Endothelial cell of umbilical vein (primary cell): ENCODE results near the gene ASB8. TPM values are rescaled to one million over a fixed set of nuclear protein-coding genes. Genes with fewer than 3 reads are reported as not detected.

Experiments used
- BruUV-seq: library from RNA; stranded (reverse); fragments of 400-500 nt; replicated peaks from 2 replicates; lab custom pipeline; 2021; lab: Mats Ljungman, UMichigan
- CTCF ChIA-PET: fragments of 300-600, 350-600 bp; sonication (Branson Sonifier 250); formaldehyde crosslinking; loops from one replicate; lab custom pipeline; 2021; ENCODE audit warnings: antibody characterized with exemption, inconsistent platforms; lab: Charles Lee
- POLR2A ChIA-PET: fragments of 300-600, 350-600 bp; sonication (Branson Sonifier 250); formaldehyde crosslinking; loops from one replicate; lab custom pipeline; 2021; ENCODE audit warnings: antibody characterized with exemption, inconsistent platforms; lab: Charles Lee
- DNase-seq: peaks from one replicate; pipeline ENCODE4 v3.0.0-alpha.2; 2011; ENCODE audit warnings: low read depth, low spot score
- FAIRE-seq: peaks from 2 replicates; lab custom pipeline; 2011; peaks lifted over from hg19 to GRCh38; lab: Jason Lieb, UNC
- H2AFZ ChIP-seq: 2 replicates; pipeline ENCODE4 v1.6.0; 2012; ENCODE audit warnings: low read depth, low read length, control low read depth, inconsistent platforms
- H3K27ac ChIP-seq: 2 replicates; pipeline ENCODE4 v1.5.1; 2011; ENCODE audit warnings: low read depth, mild to moderate bottlenecking, control low read depth, low read length, moderate library complexity; ENCODE audit not compliant: insufficient read depth
- H3K27me3 ChIP-seq, 2 experiments: 2 replicates each; pipeline versions ENCODE4 v1.6.0 to v1.6.1; 2011; ENCODE audit warnings: low read length in 2 of 2, mixed read lengths in 1 of 2; ENCODE audit not compliant: control insufficient read depth in 2 of 2, insufficient read depth in 2 of 2
- H3K36me3 ChIP-seq, 2 experiments: 2 replicates in 1 of 2; 3 replicates in 1 of 2; pipeline ENCODE4 v1.5.1; 2011; ENCODE audit warnings: low read length in 2 of 2, mild to moderate bottlenecking in 1 of 2, moderate library complexity in 1 of 2; ENCODE audit not compliant: control insufficient read depth in 2 of 2, insufficient read depth in 2 of 2; ENCODE audit errors: extremely low read depth in 1 of 2
- H3K4me1 ChIP-seq: 3 replicates; pipeline ENCODE4 v1.5.1; 2011; ENCODE audit warnings: mild to moderate bottlenecking, low read length; ENCODE audit not compliant: control insufficient read depth, insufficient read depth; ENCODE audit errors: extremely low read depth
- H3K4me2 ChIP-seq: 2 replicates; pipeline ENCODE4 v1.6.1; 2011; ENCODE audit warnings: low read length, control low read depth, mixed read lengths; ENCODE audit not compliant: insufficient read depth
- H3K4me3 ChIP-seq, 3 experiments: fragments of 200-600 bp in 1 of 3; sonication (generic), shearing (Covaris generic) in 1 of 3; replicated peaks in 1 of 3; 2 replicates each; pipeline ENCODE4 v1.5.1; 2011 to 2016; ENCODE audit warnings: control low read depth in 3 of 3, low read length in 3 of 3, mild to moderate bottlenecking in 2 of 3, inconsistent platforms in 1 of 3, low read depth in 1 of 3, moderate library complexity in 1 of 3; ENCODE audit not compliant: insufficient read depth in 1 of 3
- H3K79me2 ChIP-seq: 2 replicates; pipeline ENCODE4 v1.6.0; 2012; ENCODE audit warnings: low read length, inconsistent platforms; ENCODE audit not compliant: control insufficient read depth, insufficient read depth
- H3K9ac ChIP-seq: replicated peaks from 2 replicates; pipeline ENCODE3; 2011; ENCODE audit warnings: low read length, control low read depth; ENCODE audit not compliant: insufficient read depth; ENCODE audit errors: extremely low read depth
- H3K9me1 ChIP-seq: replicated peaks from 3 replicates; pipeline ENCODE4 v1.6.0; 2011; ENCODE audit warnings: mild to moderate bottlenecking, low read length; ENCODE audit not compliant: control insufficient read depth, insufficient read depth; ENCODE audit errors: extremely low read depth
- H3K9me3 ChIP-seq: replicated peaks from 2 replicates; pipeline ENCODE4 v1.5.1; 2012; ENCODE audit warnings: low read length, inconsistent platforms; ENCODE audit not compliant: control insufficient read depth, insufficient read depth
- H4K20me1 ChIP-seq: replicated peaks from 2 replicates; pipeline ENCODE3; 2011; ENCODE audit warnings: mild to moderate bottlenecking, low read length; ENCODE audit not compliant: control insufficient read depth, insufficient read depth; ENCODE audit errors: extremely low read depth
- EZH2 ChIP-seq: IDR thresholded peaks from 2 replicates; pipeline ENCODE4 v1.6.1; 2012; ENCODE audit warnings: borderline replicate concordance, low read depth, mild to moderate bottlenecking, moderate library complexity, low read length, inconsistent platforms; ENCODE audit not compliant: severe bottlenecking
- FOS ChIP-seq: IDR thresholded peaks from 2 replicates; pipeline ENCODE4 v1.6.1; 2011; ENCODE audit warnings: mild to moderate bottlenecking, low read length, moderate library complexity, borderline replicate concordance; ENCODE audit not compliant: insufficient read depth
- GATA2 ChIP-seq: IDR thresholded peaks from 2 replicates; pipeline ENCODE4 v1.7.0; 2011; ENCODE audit warnings: low read depth, mild to moderate bottlenecking, moderate library complexity, mixed read lengths, low read length; ENCODE audit not compliant: insufficient read length, insufficient read depth
- JUN ChIP-seq: IDR thresholded peaks from 2 replicates; pipeline ENCODE4 v1.6.1; 2011; ENCODE audit warnings: borderline replicate concordance, low read depth; ENCODE audit not compliant: insufficient read length, insufficient read depth
- MYC ChIP-seq: IDR thresholded peaks from one replicate; pipeline ENCODE4 v1.6.1; 2011; ENCODE audit warnings: mild to moderate bottlenecking, low read depth, low read length
- POLR2A ChIP-seq: IDR thresholded peaks from 2 replicates; pipeline ENCODE4 v1.6.1; 2012; ENCODE audit warnings: low read depth, mild to moderate bottlenecking, control low read depth, low read length
- POLR2AphosphoS5 ChIP-seq: IDR thresholded peaks from 2 replicates; pipeline ENCODE4 v1.6.1; 2012; ENCODE audit warnings: low read depth, mild to moderate bottlenecking, control low read depth, low read length, moderate library complexity; ENCODE audit not compliant: insufficient read depth
- dilution Hi-C: fragments of 300-500 bp; cut with MboI; formaldehyde crosslinking; loops from one replicate; pipeline ENCODE4 v1.15.0; 2019; ENCODE audit warnings: low sequenced_read_pairs; ENCODE audit not compliant: extremely low pct_ligation_motif_present
- intact Hi-C: fragments of 100-400 bp; cut with micrococcal nuclease; formaldehyde crosslinking; loops from one replicate; pipeline ENCODE4 v1.10.0; 2022
- polyA plus RNA-seq, 4 experiments: library from polyadenylated mRNA; depleted of rRNA in 3 of 4; stranded (reverse) in 3 of 4; unstranded in 1 of 4; fragments of >200 nt; gene quantifications; 2 replicates each; pipeline versions ENCODE4 v1.2.1 to v1.2.3, GENCODE V29; 2011 to 2012; ENCODE audit warnings: missing spikeins in 1 of 4
- total RNA-seq: library from RNA; stranded (reverse); gene quantifications from 2 replicates; pipeline ENCODE4 v1.2.3, GENCODE V29; 2021
- TF ChIP-seq, protein P1 (sequence below): IDR thresholded peaks from 2 replicates; pipeline ENCODE4 v1.6.1; 2011; ENCODE audit not compliant: insufficient read depth, insufficient read length
- TF ChIP-seq, protein P2 (sequence below), 2 donors: IDR thresholded peaks; 1 replicate in 1 of 2; 2 replicates in 1 of 2; pipeline ENCODE4 v1.5.1; 2011; ENCODE audit warnings: low read length in 2 of 2, mild to moderate bottlenecking in 2 of 2, moderate library complexity in 2 of 2, control low read depth in 1 of 2, inconsistent platforms in 1 of 2, low read depth in 1 of 2; ENCODE audit not compliant: insufficient read depth in 1 of 2; ENCODE audit errors: extremely low read depth in 1 of 2

ASB8 gene
- total and polyA plus RNA-seq, 2 donors (not counting 3 experiments of a cell fraction or from before 2014, with no cell fraction given) = 14.9 to 29.7 TPM

DNA sequence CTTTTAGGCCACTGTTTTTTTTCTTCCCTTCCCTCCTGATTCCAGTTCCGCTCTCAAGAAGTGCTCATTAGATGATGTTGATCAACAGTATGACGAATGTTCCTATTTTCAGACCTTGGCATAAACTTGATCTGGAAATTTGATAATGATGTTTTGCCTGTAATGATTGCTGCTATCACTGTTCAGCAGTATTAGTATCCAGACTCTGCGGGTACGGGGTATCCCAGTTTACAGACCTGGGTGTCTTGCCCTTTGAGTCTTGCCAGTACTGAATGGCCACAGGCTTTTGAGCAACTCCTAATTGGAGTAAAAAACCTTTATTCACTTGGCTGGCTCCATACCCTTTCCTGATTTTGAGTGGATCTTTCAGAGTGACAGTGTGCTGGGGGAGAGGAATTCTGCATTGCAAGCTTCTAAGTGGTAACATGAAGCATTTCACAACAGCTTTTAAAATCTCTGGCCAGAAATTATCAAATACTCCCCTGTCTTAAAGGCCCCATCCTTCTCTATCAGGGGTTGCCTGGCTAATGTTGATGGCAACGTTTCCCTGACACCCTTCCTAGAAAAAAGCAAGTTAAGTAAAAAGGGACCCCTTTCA, 5.9 kb upstream of the ASB8 start:
- POLR2A ChIA-PET = no interaction called here
- Histone ChIP-seq H3K4me1 (no peaks in the 10 kb centered on the region), H3K27me3 (peaks cover 10 to 23% of the 10 kb centered on the region in 2 experiments), H3K9me1 (no peaks in the 10 kb centered on the region), H2AFZ (no peak overlapping the region), H3K36me3 (no peaks in the 10 kb centered on the region), H3K27ac (no peak overlapping the region), H4K20me1 (no peaks in the 10 kb centered on the region), H3K4me3 (no peak overlapping the region), H3K4me2 (no peak overlapping the region), H3K9ac (no peak overlapping the region), H3K9me3 (no peaks in the 10 kb centered on the region), H3K79me2 (no peaks in the 10 kb centered on the region)
- CTCF ChIA-PET = interaction anchor here (0.9 to 2.7 kb wide), 6 partner anchors 34 to 221 kb away, joined by 3 to 16 read pairs (median 4); partner anchors contain the start of gene TMEM106C
- dilution Hi-C loops (no loop called here), intact Hi-C loops (loop anchor here (5.0 kb wide), 1 partner anchor 161 kb away; the partner anchor contains the start of gene COL2A1)
- DNase-seq = no peak
- no peak for FAIRE-seq
- no TSS peak for BruUV-seq
- TF ChIP-seq MYC = no peak
- TF ChIP-seq, protein P1, sequence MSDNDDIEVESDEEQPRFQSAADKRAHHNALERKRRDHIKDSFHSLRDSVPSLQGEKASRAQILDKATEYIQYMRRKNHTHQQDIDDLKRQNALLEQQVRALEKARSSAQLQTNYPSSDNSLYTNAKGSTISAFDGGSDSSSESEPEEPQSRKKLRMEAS = no peak
- no peak for TF ChIP-seq EZH2
- no peak for TF ChIP-seq JUN
- TF ChIP-seq POLR2A = no peak
- no peak for TF ChIP-seq POLR2AphosphoS5
- no peak for TF ChIP-seq FOS
- TF ChIP-seq, protein P2, sequence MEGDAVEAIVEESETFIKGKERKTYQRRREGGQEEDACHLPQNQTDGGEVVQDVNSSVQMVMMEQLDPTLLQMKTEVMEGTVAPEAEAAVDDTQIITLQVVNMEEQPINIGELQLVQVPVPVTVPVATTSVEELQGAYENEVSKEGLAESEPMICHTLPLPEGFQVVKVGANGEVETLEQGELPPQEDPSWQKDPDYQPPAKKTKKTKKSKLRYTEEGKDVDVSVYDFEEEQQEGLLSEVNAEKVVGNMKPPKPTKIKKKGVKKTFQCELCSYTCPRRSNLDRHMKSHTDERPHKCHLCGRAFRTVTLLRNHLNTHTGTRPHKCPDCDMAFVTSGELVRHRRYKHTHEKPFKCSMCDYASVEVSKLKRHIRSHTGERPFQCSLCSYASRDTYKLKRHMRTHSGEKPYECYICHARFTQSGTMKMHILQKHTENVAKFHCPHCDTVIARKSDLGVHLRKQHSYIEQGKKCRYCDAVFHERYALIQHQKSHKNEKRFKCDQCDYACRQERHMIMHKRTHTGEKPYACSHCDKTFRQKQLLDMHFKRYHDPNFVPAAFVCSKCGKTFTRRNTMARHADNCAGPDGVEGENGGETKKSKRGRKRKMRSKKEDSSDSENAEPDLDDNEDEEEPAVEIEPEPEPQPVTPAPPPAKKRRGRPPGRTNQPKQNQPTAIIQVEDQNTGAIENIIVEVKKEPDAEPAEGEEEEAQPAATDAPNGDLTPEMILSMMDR (IDR thresholded peaks at IDR 0.05; ENCODE audit: extremely low read depth in 1 of 2, insufficient read depth in 1 of 2, low read depth in 1 of 2, low read length in 2 of 2) = no peak
- no peak for TF ChIP-seq GATA2
